ENCODE measurements around the gene TOR1B.
"Not testable (repeated sequence)": the region's sequence is repeated elsewhere in the genome, so short reads cannot be mapped to it uniquely, and the experiment has no call there.

GRCh38 chr9:129762370-129762984, 40.5 kb upstream of the TOR1B start:
- TF ChIP-seq CTCF (IDR thresholded peaks at IDR 0.05): not testable (repeated sequence)
- peak in 2 of 3 donors; percentile 64 to 68 for TF ChIP-seq POLR2AphosphoS5 (IDR thresholded peaks at IDR 0.05)

Data from breast epithelium (tissue), 3 donors.